Activated T-helper 1 cell treated with anti-CD3 and anti-CD28 coated beads, Interleukin-12 subunit alpha, Interleukin-12 subunit beta, Interleukin-2, Interleukin-4 antibody, amounts not matched to agents 30 ng/mL and 10 ng/mL and 1 ng/mL, durations not matched to agents 14 hours and 24 hours and 36 hours (primary cell): ENCODE measurements around the gene FAM163B. TPM values are rescaled to one million over a fixed set of nuclear protein-coding genes. Genes with fewer than 3 reads are reported as not detected.

ENCODE experiments used
- DNase-seq: peaks from one replicate; pipeline ENCODE4 v3.0.0; 2021; ENCODE audit warnings: low spot score
- H3K27ac Mint-ChIP-seq: one replicate; pipeline ENCODE4 v1.8.0; 2021; ENCODE audit warnings: mild to moderate bottlenecking, mixed read lengths
- H3K27me3 Mint-ChIP-seq: one replicate; pipeline ENCODE4 v1.8.0; 2022; ENCODE audit warnings: mild to moderate bottlenecking, moderate library complexity, mixed read lengths; ENCODE audit not compliant: insufficient read depth
- H3K36me3 Mint-ChIP-seq: one replicate; pipeline ENCODE4 v1.8.0; 2021; ENCODE audit warnings: low read depth, mixed read lengths
- H3K4me1 Mint-ChIP-seq: one replicate; pipeline ENCODE4 v1.8.0; 2021; ENCODE audit warnings: low read depth, mixed read lengths
- H3K4me3 Mint-ChIP-seq: one replicate; pipeline ENCODE4 v1.8.0; 2021; ENCODE audit warnings: mild to moderate bottlenecking, moderate library complexity, mixed read lengths
- H3K9me3 Mint-ChIP-seq: one replicate; pipeline ENCODE4 v1.8.0; 2021; ENCODE audit warnings: mixed read lengths
- intact Hi-C: fragments of 100-400 bp; cut with micrococcal nuclease; formaldehyde crosslinking; loops from one replicate; pipeline ENCODE4 v1.15.1; 2024
- total RNA-seq: library from RNA; stranded (reverse); gene quantifications from 2 replicates; pipeline ENCODE4 v1.2.3, GENCODE V29; 2022

The FAM163B gene
- total RNA-seq, 1 donor from 2014 or later: not detected

- H3K9me3 Mint-ChIP-seq: no peaks in the 10 kb centered on the region
- H3K27ac Mint-ChIP-seq: no peak overlapping the region
- no peaks in the 10 kb centered on the region for H3K36me3 Mint-ChIP-seq
- intact Hi-C loops: no loop called here
- peaks cover 13% of the 10 kb centered on the region for H3K27me3 Mint-ChIP-seq
- no peaks in the 10 kb centered on the region for H3K4me1 Mint-ChIP-seq
- no peak overlapping the region for H3K4me3 Mint-ChIP-seq
- DNase-seq: no peak
Observed at GRCh38 chr9:133578524-133579441, 30.4 kb downstream of the FAM163B start.

DNA sequence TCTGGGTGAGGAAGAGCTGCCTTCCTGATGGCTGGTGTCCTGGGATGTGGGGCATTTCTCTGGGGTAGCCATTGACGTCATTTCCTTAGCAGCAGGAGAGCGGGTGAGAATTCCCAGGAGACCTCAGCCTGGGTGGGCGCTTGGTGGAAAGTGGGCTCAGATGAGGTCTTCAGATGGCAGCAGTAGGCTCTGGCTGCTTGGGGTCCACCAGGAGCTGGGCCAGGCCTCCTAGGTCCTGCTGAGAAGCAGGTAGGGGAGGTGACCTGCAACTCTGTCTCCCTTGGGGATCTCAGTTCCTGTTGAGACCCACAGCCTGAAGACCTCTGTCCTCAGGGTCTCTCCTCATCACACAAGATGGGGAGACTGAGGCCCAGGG is 31.5 kb downstream of the FAM163B start:
- intact Hi-C loops: no loop called here
- no peaks in the 10 kb centered on the region for H3K9me3 Mint-ChIP-seq
- H3K27ac Mint-ChIP-seq: no peak overlapping the region
- no peaks in the 10 kb centered on the region for H3K36me3 Mint-ChIP-seq
- no peaks in the 10 kb centered on the region for H3K4me1 Mint-ChIP-seq
- no peak for DNase-seq
- peaks cover 11% of the 10 kb centered on the region for H3K27me3 Mint-ChIP-seq
- H3K4me3 Mint-ChIP-seq: no peak overlapping the region

- DNase-seq: no peak
- Mint-ChIP-seq H3K9me3 (no peaks in the 10 kb centered on the region), H3K36me3 (no peaks in the 10 kb centered on the region), H3K4me3 (no peak overlapping the region), H3K27ac (no peak overlapping the region), H3K27me3 (peaks cover 11% of the 10 kb centered on the region), H3K4me1 (no peaks in the 10 kb centered on the region)
- intact Hi-C loops: no loop called here
Observed at GRCh38 chr9:133576875-133577736, 32.1 kb downstream of the FAM163B start.

DNA sequence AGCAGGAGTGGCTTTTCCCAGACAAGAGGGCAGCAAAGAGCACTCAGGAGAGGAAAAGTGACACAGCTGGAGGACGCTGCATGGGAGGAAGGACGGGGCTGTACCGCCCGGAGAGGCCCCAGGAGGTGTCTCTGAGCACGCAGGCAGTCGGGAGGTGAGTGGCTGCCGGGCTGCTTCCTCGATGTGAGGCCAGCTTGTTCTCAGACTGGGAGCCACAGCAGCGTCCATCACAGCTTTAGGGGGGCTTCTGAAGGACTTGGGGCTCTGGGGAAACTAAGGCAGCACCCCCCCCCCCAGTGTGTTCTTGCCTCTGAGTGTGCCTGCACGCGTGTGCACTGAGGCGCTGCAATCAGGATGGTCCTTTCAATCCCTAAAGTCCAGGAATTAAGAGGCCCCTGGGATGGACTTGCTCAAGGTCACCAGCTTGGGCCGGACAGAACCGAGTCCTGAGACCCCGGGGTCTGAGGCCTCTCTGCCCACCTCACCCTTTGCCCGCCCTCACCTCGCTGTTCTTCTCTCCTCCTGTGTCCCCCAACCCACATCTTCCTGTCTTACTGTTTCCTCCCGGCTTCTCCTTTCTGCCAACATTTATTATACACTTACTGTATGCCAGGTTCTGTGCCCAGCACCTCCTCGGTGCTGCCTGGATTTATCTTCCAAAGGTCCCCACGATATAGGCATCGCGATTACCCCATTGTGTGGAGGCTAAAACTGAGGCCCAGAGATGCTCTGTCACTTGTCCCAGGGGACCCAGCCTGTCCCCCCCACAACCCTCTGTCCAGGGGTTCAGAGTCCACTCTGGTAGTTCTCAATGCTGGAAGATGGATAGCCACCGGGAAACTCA is 32.9 kb downstream of the FAM163B start:
- intact Hi-C loops: no loop called here
- Mint-ChIP-seq H3K9me3 (no peaks in the 10 kb centered on the region), H3K36me3 (no peaks in the 10 kb centered on the region), H3K27ac (no peak overlapping the region), H3K4me3 (no peak overlapping the region), H3K27me3 (peaks cover 7% of the 10 kb centered on the region), H3K4me1 (no peaks in the 10 kb centered on the region)
- no peak for DNase-seq

DNA sequence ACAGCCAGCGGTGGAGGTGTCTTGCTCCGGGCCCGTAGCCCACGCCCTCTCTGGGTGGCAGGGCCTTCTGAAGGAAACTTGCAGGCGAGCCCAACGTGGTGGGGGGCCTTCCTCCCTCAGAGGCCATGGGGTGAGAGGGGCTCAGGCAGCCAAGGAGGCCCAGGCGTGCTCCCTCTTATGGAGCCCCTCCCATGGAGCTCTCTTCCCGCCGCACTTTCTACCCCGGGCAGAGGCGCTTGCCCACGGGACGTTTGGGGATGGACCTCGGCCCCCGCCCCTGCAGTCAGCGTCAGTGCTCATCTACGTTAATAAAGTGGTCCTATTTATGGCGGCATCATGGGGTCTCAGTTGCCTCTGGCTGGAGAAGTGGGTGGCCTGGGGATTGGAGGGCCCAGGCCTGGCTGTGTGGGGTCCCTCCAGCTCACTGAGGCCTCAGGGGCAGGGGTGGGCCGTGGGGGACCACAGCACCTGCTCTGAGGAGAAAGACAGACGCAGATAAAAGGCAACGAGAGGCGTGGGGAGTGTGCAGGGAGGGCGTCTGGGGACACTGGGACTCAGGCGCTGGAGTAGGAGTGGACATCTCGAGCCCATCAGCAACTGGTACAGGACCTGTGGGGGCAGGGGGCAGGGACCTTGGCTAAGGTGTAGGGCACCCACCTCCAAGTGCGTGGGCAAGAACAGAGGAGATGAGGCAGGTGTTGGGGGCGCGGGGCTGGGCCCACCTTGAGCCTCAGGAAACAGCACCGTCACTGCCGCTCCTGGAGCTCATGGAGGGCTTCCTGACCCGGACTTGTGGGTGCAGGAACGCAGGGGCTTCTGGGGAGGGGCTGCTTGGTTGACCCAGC is 33.8 kb downstream of the FAM163B start:
- Mint-ChIP-seq H3K27me3 (peaks cover 2% of the 10 kb centered on the region), H3K36me3 (no peaks in the 10 kb centered on the region), H3K4me1 (no peaks in the 10 kb centered on the region), H3K27ac (no peak overlapping the region), H3K4me3 (no peak overlapping the region), H3K9me3 (no peaks in the 10 kb centered on the region)
- DNase-seq: no peak
- intact Hi-C loops: no loop called here

- no peaks in the 10 kb centered on the region for H3K4me1 Mint-ChIP-seq
Observed at GRCh38 chr9:133574771-133575170, 34.4 kb downstream of the FAM163B start.

GRCh38 chr9:133573791-133574515 is 35.2 kb downstream of the FAM163B start:
- no peak overlapping the region for H3K27ac Mint-ChIP-seq
- H3K36me3 Mint-ChIP-seq: no peaks in the 10 kb centered on the region
- H3K9me3 Mint-ChIP-seq: no peaks in the 10 kb centered on the region
- no peaks in the 10 kb centered on the region for H3K4me1 Mint-ChIP-seq
- H3K4me3 Mint-ChIP-seq: no peak overlapping the region
- DNase-seq: no peak
- peaks cover 2% of the 10 kb centered on the region for H3K27me3 Mint-ChIP-seq
- intact Hi-C loops: no loop called here

More at GRCh38 chr9:133574771-133575170, 34.4 kb downstream of the FAM163B start:
- intact Hi-C loops: no loop called here
- no peak for DNase-seq
- peaks cover 2% of the 10 kb centered on the region for H3K27me3 Mint-ChIP-seq
- H3K9me3 Mint-ChIP-seq: no peaks in the 10 kb centered on the region
- no peak overlapping the region for H3K4me3 Mint-ChIP-seq
- H3K27ac Mint-ChIP-seq: no peak overlapping the region
- no peaks in the 10 kb centered on the region for H3K36me3 Mint-ChIP-seq

DNA sequence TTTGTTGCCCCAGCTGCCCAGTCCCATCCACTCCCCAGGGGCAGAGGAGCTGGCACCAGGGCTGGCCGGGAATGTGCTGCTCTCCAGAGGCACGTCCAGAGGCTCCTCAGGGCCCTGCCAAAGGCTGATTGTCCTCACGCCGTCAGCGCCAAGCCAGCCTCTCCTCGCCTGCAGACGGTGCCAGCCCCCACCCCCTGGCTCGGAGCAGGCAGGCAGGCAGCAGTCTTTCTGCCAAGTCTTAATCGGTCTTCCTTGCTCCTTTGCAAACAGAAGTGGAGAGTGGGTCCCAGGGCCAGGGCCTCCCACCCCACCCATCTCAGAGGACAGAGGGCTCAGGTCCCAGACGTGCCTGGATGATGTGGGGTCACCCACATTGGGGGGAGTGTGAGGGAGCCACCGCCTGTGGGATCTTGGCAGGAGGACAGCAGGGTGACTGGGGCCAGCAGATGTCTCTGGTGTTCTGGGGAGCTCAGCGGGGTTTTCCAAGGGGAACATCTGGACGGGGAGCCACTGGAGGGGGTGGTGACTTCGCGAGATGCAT is 36.3 kb downstream of the FAM163B start:
- Mint-ChIP-seq H3K9me3 (no peaks in the 10 kb centered on the region), H3K4me1 (no peaks in the 10 kb centered on the region), H3K4me3 (no peak overlapping the region), H3K27me3 (peaks cover 2% of the 10 kb centered on the region), H3K36me3 (no peaks in the 10 kb centered on the region), H3K27ac (no peak overlapping the region)
- intact Hi-C loops: no loop called here
- DNase-seq: no peak

- Mint-ChIP-seq H3K27ac (no peak overlapping the region), H3K9me3 (no peaks in the 10 kb centered on the region), H3K4me3 (no peak overlapping the region), H3K36me3 (no peaks in the 10 kb centered on the region), H3K27me3 (no peaks in the 10 kb centered on the region), H3K4me1 (no peaks in the 10 kb centered on the region)
- intact Hi-C loops: no loop called here
- DNase-seq: no peak
Observed at GRCh38 chr9:133571896-133572595, 37.1 kb downstream of the FAM163B start.

DNA sequence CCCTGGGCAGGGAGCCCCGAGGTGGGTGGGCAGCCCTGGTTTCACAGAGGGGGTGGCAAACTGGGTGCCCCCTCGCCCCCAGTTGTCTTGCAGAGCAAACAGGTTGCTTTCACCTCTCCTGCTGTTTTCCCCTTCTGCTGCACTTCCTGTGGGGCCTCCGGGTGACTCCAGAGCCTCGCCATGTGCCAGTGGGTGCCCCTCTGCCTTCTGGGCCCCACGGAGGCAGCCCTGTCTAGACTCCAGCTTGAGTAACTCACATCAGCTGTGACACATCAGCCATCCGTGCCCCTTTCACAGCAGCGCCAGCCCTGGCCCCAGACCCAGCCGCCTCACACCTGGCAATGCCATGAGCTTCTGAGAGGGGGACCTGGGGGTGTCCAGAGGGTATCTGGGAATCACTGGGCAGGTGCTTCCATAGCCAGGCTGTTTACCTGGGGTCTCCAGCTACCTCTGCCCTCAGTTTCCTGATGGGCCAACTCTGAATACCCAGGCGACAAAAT is 37.7 kb downstream of the FAM163B start:
- DNase-seq: no peak
- Mint-ChIP-seq H3K9me3 (no peaks in the 10 kb centered on the region), H3K4me1 (no peaks in the 10 kb centered on the region), H3K36me3 (no peaks in the 10 kb centered on the region), H3K4me3 (no peak overlapping the region), H3K27me3 (no peaks in the 10 kb centered on the region), H3K27ac (no peak overlapping the region)
- intact Hi-C loops: no loop called here

DNA sequence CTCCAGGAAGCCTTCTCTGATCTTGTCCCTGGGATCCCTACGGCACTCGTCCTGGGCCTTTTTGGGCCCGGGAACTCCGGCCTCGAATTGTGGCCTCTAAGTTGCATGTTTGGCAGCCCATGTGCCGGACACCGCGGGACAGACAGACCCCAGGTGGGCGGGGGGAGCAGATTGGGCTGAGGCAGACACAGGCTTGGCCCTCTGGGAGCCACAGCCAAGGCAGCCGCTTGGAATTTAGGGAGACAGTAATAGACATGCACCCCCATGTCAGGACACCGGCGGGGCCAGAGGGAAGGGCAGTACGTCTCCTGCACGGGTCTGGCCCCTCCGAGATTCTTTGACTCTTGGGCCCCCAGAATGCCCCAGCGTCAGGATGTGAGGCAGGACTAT is 38.5 kb downstream of the FAM163B start:
- Mint-ChIP-seq H3K4me3 (no peak overlapping the region), H3K27ac (no peak overlapping the region), H3K4me1 (no peaks in the 10 kb centered on the region), H3K9me3 (no peaks in the 10 kb centered on the region), H3K36me3 (no peaks in the 10 kb centered on the region), H3K27me3 (no peaks in the 10 kb centered on the region)
- intact Hi-C loops: no loop called here
- no peak for DNase-seq
